SHP77 treated with DMSO at 0.1 percent for 48 hours (cell line): ENCODE measurements around the gene CPEB1.
"Not testable (repeated sequence)": the region's sequence is repeated elsewhere in the genome, so short reads cannot be mapped to it uniquely, and the experiment has no call there.

Experiments
- DNase-seq: peaks from one replicate; lab custom pipeline; 2025; lab: John Stamatoyannopoulos, UW

The CPEB1 gene

GRCh38 chr15:82545002-82545401 is 102.2 kb downstream of the CPEB1 start:
- DNase-seq = no peak

GRCh38 chr15:82544431-82544830 is 102.7 kb downstream of the CPEB1 start:
- DNase-seq = no peak

GRCh38 chr15:82543160-82543559 is 104.0 kb downstream of the CPEB1 start:
- DNase-seq = no peak

GRCh38 chr15:82540984-82541431 is 106.2 kb downstream of the CPEB1 start:
- no peak for DNase-seq

- DNase-seq = no peak
Observed at GRCh38 chr15:82540055-82540983, 106.8 kb downstream of the CPEB1 start, which contains the start of gene RPS17. RPS17 (minus strand) TSS chr15:82540457; CDS start chr15:82540428, 29 bp downstream.

GRCh38 chr15:82539691-82540054 is 107.5 kb downstream of the CPEB1 start:
- no peak for DNase-seq

- no peak for DNase-seq
Observed at GRCh38 chr15:82538961-82539690, 108.0 kb downstream of the CPEB1 start.

GRCh38 chr15:82537351-82537908 is 109.7 kb downstream of the CPEB1 start:
- DNase-seq = no peak

- no peak for DNase-seq
Observed at GRCh38 chr15:82536409-82537350, 110.5 kb downstream of the CPEB1 start.

- no peak for DNase-seq
Observed at GRCh38 chr15:82535566-82536408, 111.4 kb downstream of the CPEB1 start.

GRCh38 chr15:82535151-82535550 is 112.0 kb downstream of the CPEB1 start:
- DNase-seq = not testable (repeated sequence)

- DNase-seq = not testable (repeated sequence)
Observed at GRCh38 chr15:82534457-82534861, 112.7 kb downstream of the CPEB1 start.

- no peak for DNase-seq
Observed at GRCh38 chr15:82533801-82534200, 113.4 kb downstream of the CPEB1 start.

- no peak for DNase-seq
Observed at GRCh38 chr15:82532991-82533481, 114.1 kb downstream of the CPEB1 start.

GRCh38 chr15:82532383-82532990 is 114.7 kb downstream of the CPEB1 start:
- no peak for DNase-seq

- DNase-seq = no peak
Observed at GRCh38 chr15:82531496-82532382, 115.4 kb downstream of the CPEB1 start.

- no peak for DNase-seq
Observed at GRCh38 chr15:82530606-82531379, 116.4 kb downstream of the CPEB1 start.

GRCh38 chr15:82530006-82530405 is 117.2 kb downstream of the CPEB1 start:
- no peak for DNase-seq
